Osteoblast (primary cell): ENCODE results near the gene PCED1B. TPM values are rescaled to one million over a fixed set of nuclear protein-coding genes. Genes with fewer than 3 reads are reported as not detected.
A peak's percentile ranks its signal among the peaks of the same experiment; 100 is the strongest.

Source experiments
- DNase-seq: peaks from one replicate; pipeline ENCODE4 v3.0.0; 2011; ENCODE audit warnings: low spot score, mixed read lengths; ENCODE audit not compliant: insufficient read length; ENCODE audit errors: missing footprints
- H2AFZ ChIP-seq: 2 replicates; pipeline ENCODE4 v1.6.0; 2011; ENCODE audit warnings: mild to moderate bottlenecking, low read length
- H3K27ac ChIP-seq: 2 replicates; pipeline ENCODE4 v1.5.1; 2011; ENCODE audit warnings: mild to moderate bottlenecking, low read depth, low read length, moderate library complexity
- H3K27me3 ChIP-seq: 2 replicates; pipeline ENCODE4 v1.6.0; 2012; ENCODE audit warnings: mild to moderate bottlenecking, control low read depth, inconsistent platforms, low read length, moderate library complexity; ENCODE audit not compliant: insufficient read depth
- H3K36me3 ChIP-seq: 2 replicates; pipeline ENCODE4 v1.5.1; 2011; ENCODE audit warnings: mild to moderate bottlenecking, low read length, control low read depth, moderate library complexity; ENCODE audit not compliant: insufficient read depth
- H3K4me1 ChIP-seq: 2 replicates; pipeline ENCODE4 v1.5.1; 2011; ENCODE audit warnings: mild to moderate bottlenecking, low read length, control low read depth, moderate library complexity; ENCODE audit not compliant: insufficient read depth
- H3K4me2 ChIP-seq: 2 replicates; pipeline ENCODE4 v1.6.0; 2011; ENCODE audit warnings: mild to moderate bottlenecking, low read length; ENCODE audit not compliant: insufficient read depth
- H3K4me3 ChIP-seq: fragments of 200-600 bp; sonication (generic); 3 replicates; pipeline ENCODE4 v1.5.1; 2012; ENCODE audit warnings: mild to moderate bottlenecking, low read length, inconsistent platforms; ENCODE audit not compliant: insufficient read depth
- H3K79me2 ChIP-seq: 2 replicates; pipeline ENCODE4 v1.6.0; 2012; ENCODE audit warnings: mild to moderate bottlenecking, low read length, control low read depth, inconsistent platforms; ENCODE audit not compliant: insufficient read depth
- H3K9me3 ChIP-seq: 2 replicates; pipeline ENCODE4 v1.5.1; 2011; ENCODE audit warnings: low read depth, low read length, control low read depth
- H4K20me1 ChIP-seq: 2 replicates; pipeline ENCODE4 v1.6.0; 2012; ENCODE audit warnings: mild to moderate bottlenecking, low read length, control low read depth; ENCODE audit not compliant: insufficient read depth
- CTCF ChIP-seq: IDR thresholded peaks from 2 replicates; pipeline ENCODE4 v1.5.1; 2011; ENCODE audit warnings: mild to moderate bottlenecking, low read depth, low read length, moderate library complexity; ENCODE audit errors: extremely low read depth
- total RNA-seq: library from RNA; depleted of rRNA; stranded (reverse); fragments of >200 nt; gene quantifications from 2 replicates; pipeline ENCODE4 v1.2.3, GENCODE V29; 2012

PCED1B gene
- total RNA-seq, 1 donor = 0.36 TPM

- Histone ChIP-seq H3K4me3 (no peak overlapping the region), H3K27ac (no peak overlapping the region), H3K9me3 (no peaks in the 10 kb centered on the region), H3K36me3 (no peaks in the 10 kb centered on the region), H3K4me1 (peaks cover 5% of the 10 kb centered on the region), H3K4me2 (no peak overlapping the region), H3K27me3 (no peaks in the 10 kb centered on the region), H4K20me1 (no peaks in the 10 kb centered on the region), H3K79me2 (no peaks in the 10 kb centered on the region), H2AFZ (no peak overlapping the region)
- no peak for TF ChIP-seq CTCF
- DNase-seq = peak; percentile 49
Measured at GRCh38 chr12:47068539-47068938, 10.9 kb upstream of the PCED1B start.

GRCh38 chr12:47070310-47070709 lies 9.1 kb upstream of the PCED1B start:
- Histone ChIP-seq H3K4me3 (no peak overlapping the region), H3K36me3 (no peaks in the 10 kb centered on the region), H3K4me2 (no peak overlapping the region), H4K20me1 (no peaks in the 10 kb centered on the region), H2AFZ (no peak overlapping the region), H3K27ac (no peak overlapping the region), H3K79me2 (no peaks in the 10 kb centered on the region), H3K27me3 (no peaks in the 10 kb centered on the region), H3K4me1 (peaks cover 5% of the 10 kb centered on the region), H3K9me3 (no peaks in the 10 kb centered on the region)
- no peak for TF ChIP-seq CTCF
- no peak for DNase-seq

- H4K20me1 ChIP-seq = no peaks in the 10 kb centered on the region
- H3K79me2 ChIP-seq = peaks cover 5% of the 10 kb centered on the region
- H3K9me3 ChIP-seq = no peaks in the 10 kb centered on the region
- peaks cover 5% of the 10 kb centered on the region for H3K4me1 ChIP-seq
- no peaks in the 10 kb centered on the region for H3K27me3 ChIP-seq
- no peak overlapping the region for H3K4me2 ChIP-seq
- H3K4me3 ChIP-seq = no peak overlapping the region
- peak; percentile 52 for TF ChIP-seq CTCF
- no peak overlapping the region for H2AFZ ChIP-seq
- peak; percentile 11 for DNase-seq
- no peak overlapping the region for H3K27ac ChIP-seq
- no peaks in the 10 kb centered on the region for H3K36me3 ChIP-seq
Measured at GRCh38 chr12:47071241-47071852, 8.1 kb upstream of the PCED1B start.

- Histone ChIP-seq H2AFZ (no peak overlapping the region), H4K20me1 (peaks cover 3% of the 10 kb centered on the region), H3K9me3 (no peaks in the 10 kb centered on the region), H3K36me3 (peaks cover 12% of the 10 kb centered on the region), H3K79me2 (peaks cover 31% of the 10 kb centered on the region), H3K4me2 (no peak overlapping the region), H3K27me3 (no peaks in the 10 kb centered on the region), H3K4me1 (peaks cover 20% of the 10 kb centered on the region), H3K4me3 (no peak overlapping the region), H3K27ac (no peak overlapping the region)
- no peak for TF ChIP-seq CTCF
- no peak for DNase-seq
Measured at GRCh38 chr12:47073951-47074350, 5.5 kb upstream of the PCED1B start.
